IMR-90 (cell line): Measurements from ENCODE around the gene LRCH4. TPM values are rescaled to one million over a fixed set of nuclear protein-coding genes. Genes with fewer than 3 reads are reported as not detected.

ENCODE experiments used
- ATAC-seq: fragments of 200-7000 bp; cut with Tn5 transposase; 2 replicates; pipeline ENCODE4 v1.9.1; 2020; ENCODE audit warnings: low read depth, mild to moderate bottlenecking, moderate library complexity
- BruUV-seq: library from RNA; stranded (reverse); fragments of 400-500 nt; replicated peaks from 2 replicates; lab custom pipeline; 2021; lab: Mats Ljungman, UMichigan
- CTCF ChIA-PET: fragments of 300-600 bp; formaldehyde crosslinking; extraction: SDS; loops from one replicate; lab custom pipeline; 2021; ENCODE audit warnings: antibody characterized with exemption; lab: Yijun Ruan, JAX
- POLR2A ChIA-PET: fragments of 300-600 bp; sonication (Branson Sonifier 250); formaldehyde crosslinking; loops from one replicate; lab custom pipeline; 2022; ENCODE audit warnings: antibody characterized with exemption; ENCODE audit not compliant: unreplicated experiment; lab: Charles Lee
- DNase-seq: peaks from one replicate; pipeline ENCODE4 v3.0.0; 2013
- H2AFZ ChIP-seq: replicated peaks from 2 replicates; pipeline ENCODE3; 2013; ENCODE audit warnings: low read length, mild to moderate bottlenecking; ENCODE audit not compliant: poor library complexity
- H2AK5ac ChIP-seq: 2 replicates; pipeline ENCODE4 v1.6.1; 2013; ENCODE audit warnings: low read depth, low read length, inconsistent platforms
- H2AK9ac ChIP-seq: replicated peaks from 2 replicates; pipeline ENCODE3; 2013; ENCODE audit warnings: mild to moderate bottlenecking, low read depth, low read length, moderate library complexity; ENCODE audit not compliant: poor library complexity
- H2BK120ac ChIP-seq: 2 replicates; pipeline ENCODE4 v1.6.1; 2013; ENCODE audit warnings: low read depth, low read length, inconsistent platforms
- H2BK15ac ChIP-seq: 3 replicates; pipeline ENCODE4 v1.6.1; 2013; ENCODE audit warnings: low read depth, low read length, inconsistent platforms
- H2BK20ac ChIP-seq: 2 replicates; pipeline ENCODE4 v1.6.1; 2013; ENCODE audit warnings: low read depth, mild to moderate bottlenecking, inconsistent platforms, low read length, moderate library complexity
- H2BK5ac ChIP-seq: 2 replicates; pipeline ENCODE4 v1.6.1; 2013; ENCODE audit warnings: mild to moderate bottlenecking, low read depth, low read length, inconsistent platforms; ENCODE audit not compliant: poor library complexity, severe bottlenecking
- H3K14ac ChIP-seq: replicated peaks from 2 replicates; pipeline ENCODE4 v1.6.1; 2013; ENCODE audit warnings: low read depth, low read length, inconsistent platforms
- H3K18ac ChIP-seq: 2 replicates; pipeline ENCODE4 v1.6.1; 2013; ENCODE audit warnings: low read depth, low read length, control low read depth
- H3K23ac ChIP-seq: 2 replicates; pipeline ENCODE4 v1.6.1; 2013; ENCODE audit warnings: low read depth, low read length, inconsistent platforms
- H3K27ac ChIP-seq: 2 replicates; pipeline ENCODE4 v1.5.1; 2013; ENCODE audit warnings: mild to moderate bottlenecking, control low read depth, low read length; ENCODE audit not compliant: insufficient read depth
- H3K27me3 ChIP-seq: 2 replicates; pipeline ENCODE4 v1.6.1; 2013; ENCODE audit warnings: low read length; ENCODE audit not compliant: control insufficient read depth, insufficient read depth
- H3K36me3 ChIP-seq: 2 replicates; pipeline ENCODE4 v1.6.1; 2013; ENCODE audit warnings: low read length, mixed read lengths; ENCODE audit not compliant: control insufficient read depth, insufficient read depth
- H3K4ac ChIP-seq: 2 replicates; pipeline ENCODE4 v1.6.1; 2013; ENCODE audit warnings: low read depth, low read length, inconsistent platforms
- H3K4me1 ChIP-seq: 2 replicates; pipeline ENCODE4 v1.6.1; 2013; ENCODE audit warnings: low read length, mixed read lengths; ENCODE audit not compliant: control insufficient read depth, insufficient read depth
- H3K4me2 ChIP-seq: 2 replicates; pipeline ENCODE4 v1.6.1; 2013; ENCODE audit warnings: low read depth, mild to moderate bottlenecking, control low read depth, low read length, moderate library complexity
- H3K4me3 ChIP-seq: 2 replicates; pipeline ENCODE4 v1.5.1; 2013; ENCODE audit warnings: low read depth, mild to moderate bottlenecking, control low read depth, low read length, moderate library complexity; ENCODE audit not compliant: insufficient read depth
- H3K56ac ChIP-seq: 2 replicates; pipeline ENCODE4 v1.6.1; 2013; ENCODE audit warnings: low read length, inconsistent platforms; ENCODE audit not compliant: insufficient read depth; ENCODE audit errors: extremely low read depth
- H3K79me1 ChIP-seq, 2 experiments: 2 replicates each; pipeline ENCODE4 v1.6.1; 2013; ENCODE audit warnings: low read length in 2 of 2, inconsistent platforms in 1 of 2, low read depth in 1 of 2
- H3K9ac ChIP-seq: 2 replicates; pipeline ENCODE4 v1.6.1; 2013; ENCODE audit warnings: low read depth, low read length, control low read depth
- H3K9me1 ChIP-seq: 2 replicates; pipeline ENCODE4 v1.6.1; 2013; ENCODE audit warnings: low read length, inconsistent platforms; ENCODE audit not compliant: insufficient read depth
- H3K9me3 ChIP-seq: 2 replicates; pipeline ENCODE4 v1.6.1; 2013; ENCODE audit warnings: low read length; ENCODE audit not compliant: control insufficient read depth, insufficient read depth
- H4K20me1 ChIP-seq: 2 replicates; pipeline ENCODE4 v1.6.1; 2013; ENCODE audit warnings: low read length, inconsistent platforms; ENCODE audit not compliant: insufficient read depth
- H4K5ac ChIP-seq: 2 replicates; pipeline ENCODE4 v1.6.1; 2013; ENCODE audit warnings: mild to moderate bottlenecking, low read depth, low read length, control low read depth
- H4K8ac ChIP-seq, 2 experiments: 2 replicates each; pipeline ENCODE4 v1.6.1; 2013; ENCODE audit warnings: low read depth in 2 of 2, low read length in 2 of 2, control low read depth in 1 of 2, inconsistent platforms in 1 of 2
- H4K91ac ChIP-seq: 2 replicates; pipeline ENCODE4 v1.6.1; 2013; ENCODE audit warnings: low read depth, low read length, inconsistent platforms; ENCODE audit not compliant: insufficient read depth
- BHLHE40 ChIP-seq: fragments of 150-350 bp; IDR thresholded peaks from 2 replicates; pipeline ENCODE4 v1.6.1; 2016; ENCODE audit warnings: mild to moderate bottlenecking, low read depth, low read length
- CEBPB ChIP-seq: IDR thresholded peaks from 2 replicates; pipeline ENCODE4 v1.6.1; 2012; ENCODE audit warnings: low read depth, low read length, improper control_type of control experiment
- CHD1 ChIP-seq: IDR thresholded peaks from 2 replicates; pipeline ENCODE4 v1.6.1; 2012; ENCODE audit warnings: low read depth, low read length, improper control_type of control experiment
- FOS ChIP-seq: fragments of 150-350 bp; IDR thresholded peaks from 2 replicates; pipeline ENCODE4 v1.6.1; 2016; ENCODE audit warnings: low read depth, low read length
- MAFK ChIP-seq: IDR thresholded peaks from 2 replicates; pipeline ENCODE4 v1.6.1; 2012; ENCODE audit warnings: low read depth, low read length, improper control_type of control experiment
- MAZ ChIP-seq: IDR thresholded peaks from 2 replicates; pipeline ENCODE4 v1.6.1; 2012; ENCODE audit warnings: low read depth, mild to moderate bottlenecking, low read length, improper control_type of control experiment, moderate library complexity, borderline replicate concordance
- MXI1 ChIP-seq: IDR thresholded peaks from 2 replicates; pipeline ENCODE4 v1.6.1; 2012; ENCODE audit warnings: low read depth, mild to moderate bottlenecking, low read length, moderate library complexity, borderline replicate concordance
- NFE2L2 ChIP-seq: fragments of 150-350 bp; IDR thresholded peaks from 2 replicates; pipeline ENCODE4 v1.6.1; 2016; ENCODE audit warnings: low read depth, mild to moderate bottlenecking, low read length
- POLR2A ChIP-seq: IDR thresholded peaks from 2 replicates; pipeline ENCODE4 v1.6.1; 2012; ENCODE audit warnings: mild to moderate bottlenecking, low read depth, low read length
- RAD21 ChIP-seq: IDR thresholded peaks from 2 replicates; pipeline ENCODE4 v1.6.1; 2012; ENCODE audit warnings: low read length, improper control_type of control experiment
- RCOR1 ChIP-seq: IDR thresholded peaks from 2 replicates; pipeline ENCODE4 v1.6.1; 2012; ENCODE audit warnings: mild to moderate bottlenecking, low read length, improper control_type of control experiment; ENCODE audit not compliant: insufficient replicate concordance
- RFX5 ChIP-seq: IDR thresholded peaks from 2 replicates; pipeline ENCODE4 v1.8.0; 2012; ENCODE audit warnings: low read depth, mild to moderate bottlenecking, low read length, moderate library complexity
- SMC3 ChIP-seq: fragments of 150-350 bp; IDR thresholded peaks from 2 replicates; pipeline ENCODE4 v1.6.1; 2016; ENCODE audit warnings: low read depth, mild to moderate bottlenecking, antibody characterized with exemption, low read length, moderate library complexity
- WGBS, 2 experiments: methylation state at CpG; one replicate each; pipeline versions ENCODE4 v1.1.5 to v1.1.7; 2013; ENCODE audit warnings: missing lambda C conversion rate in 2 of 2; ENCODE audit not compliant: insufficient read length in 1 of 2; ENCODE audit errors: extremely low coverage in 2 of 2; 5-methylcytosine and 5-hydroxymethylcytosine counted together
- dilution Hi-C: fragments of 300-500 bp; cut with HindIII; formaldehyde crosslinking; loops from one replicate; pipeline ENCODE4 v1.14.3; 2018; ENCODE audit warnings: low sequenced_read_pairs; ENCODE audit not compliant: unreplicated experiment
- in situ Hi-C: fragments of 300-500 bp; cut with MboI; formaldehyde crosslinking; loops from 3 replicates; pipeline ENCODE4 v1.14.3; 2019; ENCODE audit warnings: low sequenced_read_pairs, inconsistent platforms, mixed read lengths
- intact Hi-C: fragments of 100-400 bp; cut with micrococcal nuclease; formaldehyde crosslinking; loops from 2 replicates; pipeline ENCODE4 v1.10.0; 2022
- polyA plus RNA-seq, 3 experiments: library from polyadenylated mRNA; depleted of rRNA; stranded (reverse); fragments of >200 nt; gene quantifications; 2 replicates each; pipeline ENCODE4 v1.2.3, GENCODE V29; 2012; ENCODE audit warnings: low replicate concordance in 1 of 3
- total RNA-seq: library from RNA; depleted of rRNA; stranded (reverse); fragments of >200 nt; gene quantifications from 2 replicates; pipeline ENCODE4 v1.2.3, GENCODE V29; 2012
- TF ChIP-seq, protein P1 (sequence below): fragments of 150-350 bp; IDR thresholded peaks from 2 replicates; pipeline ENCODE4 v1.6.1; 2017; ENCODE audit warnings: mild to moderate bottlenecking, antibody characterized with exemption, low read length, low read depth
- TF ChIP-seq, protein P2 (sequence below): conservative IDR thresholded peaks from 2 replicates; pipeline ENCODE4 v1.5.1; 2012; ENCODE audit warnings: mild to moderate bottlenecking, low read depth, low read length, improper control_type of control experiment
- TF ChIP-seq, protein P3 (sequence below): fragments of 150-350 bp; IDR thresholded peaks from 2 replicates; pipeline ENCODE4 v1.6.1; 2016; ENCODE audit warnings: low read depth, mild to moderate bottlenecking, low read length, moderate library complexity, borderline replicate concordance

LRCH4 gene
- total and polyA plus RNA-seq, 2 of the 4 experiments (the other 2 are of a cell fraction) = 5.0 to 41.3 TPM

DNA sequence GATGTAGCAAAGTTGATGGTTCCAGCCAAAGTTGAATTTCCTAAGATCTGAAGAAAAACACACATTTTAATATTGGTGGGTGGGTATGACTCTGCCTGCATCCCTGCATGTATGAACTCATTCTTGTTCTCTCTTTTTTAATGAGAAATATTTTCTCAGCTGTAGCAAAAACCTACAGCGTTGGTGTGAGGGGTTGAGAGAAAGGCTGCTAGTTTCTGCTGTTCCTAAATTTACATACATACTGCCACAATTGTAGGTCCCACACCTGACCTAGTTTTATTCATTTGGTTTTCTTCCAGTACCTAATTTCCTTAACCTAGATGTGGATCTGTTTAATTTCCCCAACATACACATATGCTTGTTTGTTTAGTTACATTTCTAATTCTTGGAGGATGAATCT lies 42.3 kb downstream of the LRCH4 start:
- ATAC-seq (no peak), DNase-seq (no peak)
- BruUV-seq = no TSS peak
- no peak overlapping the region for H3K23ac ChIP-seq
- H4K20me1 ChIP-seq = no peaks in the 10 kb centered on the region
- no peaks in the 10 kb centered on the region for H3K36me3 ChIP-seq
- H3K9me1 ChIP-seq = peaks cover 23% of the 10 kb centered on the region
- no peak overlapping the region for H3K27ac ChIP-seq
- H2BK20ac ChIP-seq = no peak overlapping the region
- CTCF ChIA-PET = no interaction called here
- H3K4ac ChIP-seq = no peak overlapping the region
- H3K56ac ChIP-seq = no peak overlapping the region
- H3K18ac ChIP-seq = no peak overlapping the region
- no peak overlapping the region for H3K14ac ChIP-seq
- no peak overlapping the region for H2AK5ac ChIP-seq
- H4K8ac ChIP-seq = no peak overlapping the region
- no peak overlapping the region for H2AK9ac ChIP-seq
- H2BK15ac ChIP-seq = no peak overlapping the region
- POLR2A ChIA-PET = no interaction called here
- WGBS, 2 experiments = no CpG with 5 or more reads among the region's 1 CpG
- no peak overlapping the region for H2BK120ac ChIP-seq
- no peak overlapping the region for H4K91ac ChIP-seq
- no peaks in the 10 kb centered on the region for H3K9me3 ChIP-seq
- no peaks in the 10 kb centered on the region for H3K27me3 ChIP-seq
- H3K79me1 ChIP-seq = peaks cover 27 to 45% of the 10 kb centered on the region in 2 experiments
- in situ Hi-C loops (loop anchor here (5.0 kb wide), 1 partner anchor 61 kb away; the partner anchor contains the start of gene NYAP1), intact Hi-C loops (no loop called here), dilution Hi-C loops (no loop called here)
- H3K4me3 ChIP-seq = no peak overlapping the region
- H4K5ac ChIP-seq = no peak overlapping the region
- H2BK5ac ChIP-seq = no peak overlapping the region
- no peak overlapping the region for H2AFZ ChIP-seq
- no peak for TF ChIP-seq BHLHE40
- no peak for TF ChIP-seq MAFK
- TF ChIP-seq, protein P1, sequence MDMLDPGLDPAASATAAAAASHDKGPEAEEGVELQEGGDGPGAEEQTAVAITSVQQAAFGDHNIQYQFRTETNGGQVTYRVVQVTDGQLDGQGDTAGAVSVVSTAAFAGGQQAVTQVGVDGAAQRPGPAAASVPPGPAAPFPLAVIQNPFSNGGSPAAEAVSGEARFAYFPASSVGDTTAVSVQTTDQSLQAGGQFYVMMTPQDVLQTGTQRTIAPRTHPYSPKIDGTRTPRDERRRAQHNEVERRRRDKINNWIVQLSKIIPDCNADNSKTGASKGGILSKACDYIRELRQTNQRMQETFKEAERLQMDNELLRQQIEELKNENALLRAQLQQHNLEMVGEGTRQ = no peak
- TF ChIP-seq MAZ = no peak
- TF ChIP-seq NFE2L2 = no peak
- TF ChIP-seq, protein P2, sequence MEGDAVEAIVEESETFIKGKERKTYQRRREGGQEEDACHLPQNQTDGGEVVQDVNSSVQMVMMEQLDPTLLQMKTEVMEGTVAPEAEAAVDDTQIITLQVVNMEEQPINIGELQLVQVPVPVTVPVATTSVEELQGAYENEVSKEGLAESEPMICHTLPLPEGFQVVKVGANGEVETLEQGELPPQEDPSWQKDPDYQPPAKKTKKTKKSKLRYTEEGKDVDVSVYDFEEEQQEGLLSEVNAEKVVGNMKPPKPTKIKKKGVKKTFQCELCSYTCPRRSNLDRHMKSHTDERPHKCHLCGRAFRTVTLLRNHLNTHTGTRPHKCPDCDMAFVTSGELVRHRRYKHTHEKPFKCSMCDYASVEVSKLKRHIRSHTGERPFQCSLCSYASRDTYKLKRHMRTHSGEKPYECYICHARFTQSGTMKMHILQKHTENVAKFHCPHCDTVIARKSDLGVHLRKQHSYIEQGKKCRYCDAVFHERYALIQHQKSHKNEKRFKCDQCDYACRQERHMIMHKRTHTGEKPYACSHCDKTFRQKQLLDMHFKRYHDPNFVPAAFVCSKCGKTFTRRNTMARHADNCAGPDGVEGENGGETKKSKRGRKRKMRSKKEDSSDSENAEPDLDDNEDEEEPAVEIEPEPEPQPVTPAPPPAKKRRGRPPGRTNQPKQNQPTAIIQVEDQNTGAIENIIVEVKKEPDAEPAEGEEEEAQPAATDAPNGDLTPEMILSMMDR = no peak
- no peak for TF ChIP-seq CEBPB
- no peak for TF ChIP-seq CHD1
- no peak for TF ChIP-seq RCOR1
- TF ChIP-seq FOS = no peak
- no peak for TF ChIP-seq RAD21
- no peak for TF ChIP-seq RFX5
- TF ChIP-seq MXI1 = no peak
- no peak for TF ChIP-seq POLR2A
- TF ChIP-seq SMC3 = no peak
- TF ChIP-seq, protein P3, sequence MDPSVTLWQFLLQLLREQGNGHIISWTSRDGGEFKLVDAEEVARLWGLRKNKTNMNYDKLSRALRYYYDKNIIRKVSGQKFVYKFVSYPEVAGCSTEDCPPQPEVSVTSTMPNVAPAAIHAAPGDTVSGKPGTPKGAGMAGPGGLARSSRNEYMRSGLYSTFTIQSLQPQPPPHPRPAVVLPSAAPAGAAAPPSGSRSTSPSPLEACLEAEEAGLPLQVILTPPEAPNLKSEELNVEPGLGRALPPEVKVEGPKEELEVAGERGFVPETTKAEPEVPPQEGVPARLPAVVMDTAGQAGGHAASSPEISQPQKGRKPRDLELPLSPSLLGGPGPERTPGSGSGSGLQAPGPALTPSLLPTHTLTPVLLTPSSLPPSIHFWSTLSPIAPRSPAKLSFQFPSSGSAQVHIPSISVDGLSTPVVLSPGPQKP = no peak
- peaks cover 29% of the 10 kb centered on the region for H3K4me1 ChIP-seq
- H3K4me2 ChIP-seq = no peak overlapping the region
- H3K9ac ChIP-seq = no peak overlapping the region
